ENCODE results near the gene FUOM. TPM values are rescaled to one million over a fixed set of nuclear protein-coding genes. Genes with fewer than 3 reads are reported as not detected.

The FUOM gene
- total and polyA plus RNA-seq, 2 of the 8 experiments (the other 6 are each of a cell fraction or from before 2014, with no cell fraction given), result 22.0 to 30.4 TPM

GRCh38 chr10:133343558-133343957 lies 14.3 kb downstream of the FUOM start (continued):
- TF ChIP-seq ATF2 (IDR thresholded peaks at IDR 0.05; ENCODE audit: low read length) (no peak), POU5F1 (IDR thresholded peaks at IDR 0.05; ENCODE audit: low read depth, low read length) (no peak)
